T-helper 2 cell treated with Interferon-gamma antibody and Interleukin-4, amounts not matched to agents 100 ng/mL and 5 ng/mL, for 36 hours (primary cell): ENCODE data around the gene EPHA6. TPM values are rescaled to one million over a fixed set of nuclear protein-coding genes. Genes with fewer than 3 reads are reported as not detected.
"Not testable (repeated sequence)": the region's sequence is repeated elsewhere in the genome, so short reads cannot be mapped to it uniquely, and the experiment has no call there.

Source experiments
- intact Hi-C: fragments of 100-400 bp; cut with micrococcal nuclease; formaldehyde crosslinking; loops from one replicate; pipeline ENCODE4 v1.15.1; 2023
- total RNA-seq: library from RNA; stranded (reverse); gene quantifications from 2 replicates; pipeline ENCODE4 v1.2.3, GENCODE V29; 2022

The EPHA6 gene
- total RNA-seq, 1 donor from 2014 or later, result 0.07 TPM

DNA sequence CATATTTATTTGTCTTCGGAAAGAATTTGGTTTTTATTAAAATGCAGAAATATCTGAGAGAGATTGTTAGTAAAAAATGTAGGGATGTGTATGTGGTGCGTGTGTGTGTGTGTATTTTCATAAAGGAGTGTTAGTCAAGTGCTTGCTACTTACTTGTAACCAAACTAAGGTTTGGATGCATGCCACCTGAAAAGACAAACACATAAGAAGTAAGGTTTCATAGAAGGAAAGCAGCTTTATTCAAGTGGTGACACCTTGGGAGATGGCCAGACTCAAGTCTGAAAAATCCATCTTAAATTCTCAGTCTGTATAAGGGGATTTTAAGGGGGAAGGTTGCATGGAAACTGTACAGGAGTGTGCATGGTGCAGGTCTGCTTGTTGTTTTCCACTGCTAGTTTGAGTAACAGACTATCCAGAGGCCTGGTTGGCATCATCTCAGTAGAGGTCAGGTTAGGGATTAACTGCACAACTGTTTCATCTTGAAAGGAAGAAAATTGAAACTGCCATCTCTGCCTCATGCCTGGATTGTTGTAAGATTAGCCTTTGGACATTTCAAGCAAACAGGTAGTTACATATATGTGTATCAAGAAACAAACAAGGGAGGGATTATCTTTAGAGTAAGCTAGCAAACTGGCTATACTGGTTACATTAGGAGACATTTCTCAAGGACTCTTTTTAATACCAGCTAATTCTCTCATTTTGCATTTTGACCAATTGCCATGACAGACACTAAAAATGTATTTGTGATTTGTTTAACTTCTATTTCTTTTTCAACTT lies 196.7 kb downstream of the EPHA6 start:
- intact Hi-C loops, result no loop called here

DNA sequence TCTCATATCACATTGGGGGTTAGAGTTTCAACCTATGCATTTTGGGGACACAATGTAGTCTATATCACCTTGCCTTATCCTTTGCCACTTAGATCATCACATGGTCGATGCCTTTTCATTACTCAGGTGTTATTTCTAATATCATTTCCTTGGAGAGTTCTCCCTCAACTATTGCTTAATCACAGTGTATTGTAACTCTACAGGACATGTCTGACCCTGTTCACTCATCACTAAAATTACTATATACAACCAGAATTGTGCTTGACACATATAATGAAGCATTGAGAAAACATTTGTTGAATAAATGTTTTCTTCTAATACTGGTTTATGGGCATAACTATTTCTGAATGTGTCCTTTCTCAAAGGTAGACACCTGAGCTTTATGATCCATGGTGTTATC lies 207.4 kb downstream of the EPHA6 start:
- intact Hi-C loops, result no loop called here

- intact Hi-C loops, result not testable (repeated sequence)
These were observed 211.2 kb downstream of the EPHA6 start for GRCh38 chr3:97025612-97026011.

GRCh38 chr3:97029972-97030371 lies 215.6 kb downstream of the EPHA6 start:
- intact Hi-C loops, result no loop called here

GRCh38 chr3:97037294-97037943 lies 223.0 kb downstream of the EPHA6 start:
- intact Hi-C loops, result no loop called here

GRCh38 chr3:97043411-97043810 lies 229.0 kb downstream of the EPHA6 start:
- intact Hi-C loops, result no loop called here

- intact Hi-C loops, result no loop called here
These were observed 243.0 kb downstream of the EPHA6 start for GRCh38 chr3:97057365-97057764.

DNA sequence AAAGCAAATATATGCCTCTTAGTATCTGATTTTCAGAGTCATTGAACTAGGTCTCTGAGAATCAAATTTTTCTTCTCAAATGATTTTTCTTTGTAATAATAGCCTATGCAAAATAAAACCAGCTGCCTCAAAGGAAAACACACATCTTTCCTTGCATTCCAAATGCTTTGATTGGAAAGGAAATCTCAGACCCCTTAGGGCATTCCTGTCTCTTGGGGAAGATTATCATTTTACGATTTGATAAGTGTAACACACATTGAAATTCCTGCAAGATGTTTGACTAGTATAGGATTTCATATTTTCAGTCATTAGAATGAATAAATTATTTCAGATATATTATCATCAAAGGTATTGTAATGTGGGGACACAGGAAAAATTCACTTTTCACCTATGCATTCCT lies 244.8 kb downstream of the EPHA6 start:
- intact Hi-C loops, result no loop called here

DNA sequence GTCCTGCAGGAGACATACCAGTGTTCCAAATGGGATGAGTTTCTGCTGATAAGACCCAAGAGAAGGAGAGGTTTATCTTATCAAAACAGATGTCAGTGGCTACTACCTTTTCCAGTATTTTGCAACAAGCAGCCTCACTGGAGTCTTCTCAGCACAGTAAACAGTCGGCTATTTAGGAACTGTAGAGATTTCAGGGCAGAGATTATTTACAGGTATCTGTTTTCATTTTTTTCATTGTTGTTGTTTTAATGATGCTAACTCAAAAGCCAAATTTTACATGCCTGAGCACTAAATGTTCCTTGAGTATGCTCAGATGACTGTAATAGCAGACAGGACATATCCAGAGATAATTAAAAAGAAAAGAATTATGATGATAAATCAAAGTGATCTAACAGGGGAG lies 252.1 kb downstream of the EPHA6 start:
- intact Hi-C loops, result no loop called here

GRCh38 chr3:97070302-97070701 lies 255.9 kb downstream of the EPHA6 start:
- intact Hi-C loops, result no loop called here

GRCh38 chr3:97074546-97074945 lies 260.2 kb downstream of the EPHA6 start:
- intact Hi-C loops, result no loop called here

- intact Hi-C loops, result no loop called here
These were observed 262.3 kb downstream of the EPHA6 start for GRCh38 chr3:97076673-97077072.

DNA sequence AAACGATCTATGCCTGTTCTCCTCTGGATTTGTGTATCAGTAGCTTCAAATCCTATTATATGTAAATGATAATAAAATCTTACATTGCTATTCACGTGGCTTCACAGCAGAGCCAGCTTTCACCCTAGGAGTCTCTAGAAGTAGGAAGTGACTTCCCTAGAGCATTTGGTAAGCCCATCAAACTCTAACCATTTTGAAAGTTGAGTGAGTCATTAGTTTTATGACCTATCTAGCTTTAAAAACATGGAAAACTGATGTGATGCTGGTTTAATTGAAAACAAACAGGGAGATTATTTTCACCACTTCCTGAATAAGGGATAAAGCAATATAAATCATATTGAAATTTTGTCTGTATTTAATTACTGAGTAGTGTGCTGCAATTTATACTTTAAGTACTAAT lies 275.2 kb downstream of the EPHA6 start:
- intact Hi-C loops, result no loop called here

DNA sequence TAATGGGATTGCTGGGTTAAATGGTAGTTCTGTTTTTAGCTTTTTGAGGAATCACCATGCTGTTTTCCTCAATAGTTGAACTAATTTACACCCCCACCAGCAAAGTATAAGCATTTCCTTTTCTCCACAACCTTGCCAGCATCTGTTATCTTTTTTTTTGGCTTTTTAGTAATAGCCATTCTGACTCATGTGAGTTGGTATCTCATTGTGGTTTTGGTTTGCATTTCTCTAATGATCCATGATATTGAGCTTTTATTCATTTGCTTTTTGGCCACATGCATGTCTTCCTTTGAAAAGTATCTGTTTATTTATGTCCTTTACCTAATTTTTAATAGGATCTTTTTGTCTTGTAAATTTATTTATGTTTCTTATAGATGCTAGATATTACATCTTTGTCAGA lies 288.2 kb downstream of the EPHA6 start:
- intact Hi-C loops, result no loop called here

DNA sequence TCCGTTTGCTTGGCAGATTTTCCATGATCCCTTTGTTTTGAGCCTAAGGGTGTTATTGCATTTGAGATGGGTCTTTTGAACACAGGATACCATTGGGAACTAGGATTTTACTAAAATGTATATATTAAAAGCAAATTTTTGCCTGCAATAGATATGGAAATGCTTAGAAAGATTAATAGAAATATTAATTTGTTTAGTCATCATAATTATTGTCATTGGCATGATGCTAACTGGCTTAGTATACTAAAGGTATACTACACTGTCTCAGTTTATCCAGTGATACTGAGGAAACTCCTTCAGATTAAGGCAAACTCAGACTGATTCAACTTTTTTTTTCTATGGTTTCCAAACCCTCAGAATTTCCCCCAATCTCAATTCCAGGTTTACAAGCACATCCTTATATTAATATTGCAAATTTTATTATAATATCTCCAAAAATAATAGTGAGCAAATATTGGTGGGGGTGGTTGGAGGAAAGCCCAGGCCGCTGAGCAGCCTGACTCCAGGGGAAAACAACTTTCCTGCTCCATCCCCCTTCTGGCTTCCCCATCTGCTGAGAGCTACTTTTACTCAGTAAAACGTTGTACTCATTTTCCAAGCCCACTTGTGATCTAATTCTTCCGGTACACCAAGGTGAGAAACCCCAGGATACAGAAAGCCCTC lies 291.7 kb downstream of the EPHA6 start:
- intact Hi-C loops, result no loop called here

GRCh38 chr3:97106652-97106989 lies 292.2 kb downstream of the EPHA6 start:
- intact Hi-C loops, result no loop called here

DNA sequence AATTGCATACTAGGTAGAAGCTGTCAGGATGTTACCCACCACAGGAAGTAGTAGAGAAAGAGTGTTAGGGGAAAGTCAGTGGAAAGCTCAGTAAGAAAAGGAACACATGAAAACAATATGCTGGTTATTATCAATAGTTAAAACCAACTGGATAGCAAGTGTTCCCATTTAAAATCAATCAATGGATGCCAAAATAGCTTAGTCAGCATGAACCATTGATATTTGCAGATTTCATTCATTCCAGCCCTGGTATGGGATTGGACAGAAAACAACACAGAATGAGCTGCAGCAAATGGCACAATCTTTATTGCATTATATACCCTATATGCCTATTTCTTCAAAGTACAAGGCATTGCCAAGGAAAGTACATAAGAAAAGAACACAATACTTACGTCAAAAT lies 293.7 kb downstream of the EPHA6 start:
- intact Hi-C loops, result no loop called here

DNA sequence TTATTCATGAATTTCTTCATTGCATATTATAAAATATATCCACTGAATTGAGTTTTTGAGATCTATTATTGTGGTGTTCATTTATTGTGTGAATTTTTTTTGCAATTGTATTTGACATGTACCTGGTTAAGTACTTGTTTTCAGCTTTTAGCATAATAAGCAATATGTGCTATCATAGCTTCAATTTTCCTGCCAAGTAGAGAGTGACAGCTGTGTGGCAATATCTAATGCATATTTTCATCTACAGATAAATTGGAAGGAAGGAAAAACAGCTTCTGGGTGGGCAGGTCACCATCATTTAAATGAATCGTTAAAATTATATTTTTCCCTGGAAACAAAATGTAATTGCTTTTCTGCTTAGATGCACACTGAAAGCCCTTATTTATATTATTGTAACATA lies 296.9 kb downstream of the EPHA6 start:
- intact Hi-C loops, result no loop called here

DNA sequence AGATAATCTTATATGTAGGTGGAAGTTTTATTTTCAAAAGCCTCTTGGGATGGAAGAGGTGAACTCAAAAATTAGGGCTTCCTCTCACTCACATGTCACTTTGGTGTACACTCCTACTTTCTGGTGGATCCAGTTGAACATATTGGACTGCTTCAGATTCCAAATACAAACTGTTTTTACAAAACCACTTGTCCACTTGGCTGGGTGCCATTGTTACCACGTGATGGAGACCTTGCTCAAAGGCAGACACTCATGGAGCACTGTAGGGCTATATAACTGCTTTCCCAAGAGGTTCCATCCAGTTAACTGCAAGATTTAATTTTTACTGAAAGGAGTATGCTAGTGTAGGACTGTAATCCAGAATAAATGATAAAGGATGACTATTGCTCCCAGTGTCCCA lies 307.0 kb downstream of the EPHA6 start:
- intact Hi-C loops, result no loop called here

DNA sequence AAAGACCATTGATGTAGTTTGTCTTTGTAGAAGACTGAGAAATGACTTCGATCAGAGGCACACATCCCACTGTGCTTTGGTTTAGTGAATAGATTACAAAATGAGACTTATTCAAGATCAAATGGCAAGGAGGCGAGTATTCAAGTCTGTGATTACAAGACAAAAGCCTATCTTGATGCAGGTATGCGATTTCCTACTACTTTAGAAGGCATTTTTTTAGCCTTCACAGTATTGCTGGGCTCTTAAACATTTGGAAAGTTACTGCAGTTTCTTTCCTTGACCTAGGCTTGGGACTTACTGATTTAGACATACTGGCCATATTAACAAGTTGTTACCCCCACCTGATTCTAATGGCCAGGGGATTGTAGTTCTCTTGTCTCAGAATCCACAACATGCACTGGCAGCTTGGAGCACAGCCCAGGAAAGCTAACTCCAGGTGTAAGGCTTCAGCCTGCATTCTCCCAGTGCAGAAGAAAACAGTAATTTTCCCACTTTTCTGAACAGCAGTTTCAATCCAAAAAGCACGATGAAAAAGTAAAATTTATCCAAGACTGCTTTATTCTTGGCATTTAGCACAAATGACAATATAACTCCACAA lies 311.6 kb downstream of the EPHA6 start:
- intact Hi-C loops, result no loop called here

GRCh38 chr3:97131476-97131875 lies 317.1 kb downstream of the EPHA6 start:
- intact Hi-C loops, result no loop called here

DNA sequence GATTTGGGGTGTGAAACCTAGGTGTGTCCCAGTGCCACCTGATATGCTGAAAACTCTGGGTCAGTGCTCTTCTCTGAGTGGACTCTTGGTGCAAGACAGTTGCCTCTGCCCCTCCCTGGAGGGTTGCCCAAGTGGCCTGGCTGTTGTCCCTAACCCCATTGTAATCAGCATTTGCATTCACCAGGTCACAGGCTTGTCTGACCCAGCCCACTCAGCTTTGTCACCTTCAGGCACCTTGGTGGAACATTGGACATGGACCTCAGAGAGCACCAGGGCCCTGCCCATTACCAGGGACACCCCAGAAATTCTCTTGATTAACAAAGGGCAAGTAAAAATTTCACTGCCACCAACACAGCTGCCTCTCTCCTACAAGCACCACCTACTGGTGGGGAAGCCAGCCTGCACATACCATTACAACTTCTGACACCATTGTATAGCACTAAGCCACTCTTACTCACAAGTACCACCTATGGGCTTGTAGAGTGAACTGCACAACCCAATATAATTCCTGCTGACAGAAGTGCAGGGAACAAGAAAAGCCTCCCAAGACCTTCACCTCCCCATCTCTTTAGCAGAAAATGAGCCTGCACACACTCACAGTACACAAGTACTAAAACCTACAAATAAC lies 324.6 kb downstream of the EPHA6 start:
- intact Hi-C loops, result no loop called here
